H1 (cell line): ENCODE measurements around the gene ZNF211. TPM values are rescaled to one million over a fixed set of nuclear protein-coding genes. Genes with fewer than 3 reads are reported as not detected.

Experiments
- ATF2 ChIP-seq: IDR thresholded peaks from 2 replicates; pipeline ENCODE4 v1.6.1; 2012; ENCODE audit warnings: low read length, inconsistent platforms
- ATF3 ChIP-seq: IDR thresholded peaks from 2 replicates; pipeline ENCODE4 v1.6.1; 2011; ENCODE audit warnings: low read depth, mild to moderate bottlenecking, low read length; ENCODE audit not compliant: insufficient read depth
- EZH2 ChIP-seq: fragments of 200-600 bp; sonication (generic); IDR thresholded peaks from 2 replicates; pipeline ENCODE4 v1.7.1; 2012; ENCODE audit warnings: low read depth, mild to moderate bottlenecking, moderate library complexity, low read length, inconsistent platforms; ENCODE audit not compliant: severe bottlenecking
- HDAC6 ChIP-seq: IDR thresholded peaks from one replicate; pipeline ENCODE4 v1.7.1; 2012; ENCODE audit warnings: low read depth, mild to moderate bottlenecking, inconsistent platforms, low read length, moderate library complexity
- KDM4A ChIP-seq: IDR thresholded peaks from one replicate; pipeline ENCODE4 v1.7.1; 2012; ENCODE audit warnings: low read depth, mild to moderate bottlenecking, moderate library complexity, low read length, inconsistent platforms; ENCODE audit not compliant: severe bottlenecking
- RFX5 ChIP-seq: IDR thresholded peaks from 2 replicates; pipeline ENCODE4 v1.6.1; 2011; ENCODE audit warnings: low read depth, low read length, improper control_type of control experiment, borderline replicate concordance
- RNF2 ChIP-seq: fragments of 200-900, 300-1000 bp; sonication (generic); IDR thresholded peaks from 2 replicates; pipeline ENCODE4 v1.7.1; 2016; ENCODE audit warnings: borderline replicate concordance, low read depth, mild to moderate bottlenecking, antibody characterized with exemption, low read length; ENCODE audit not compliant: poor library complexity, severe bottlenecking; ENCODE audit errors: missing control alignments
- SP2 ChIP-seq: IDR thresholded peaks from 2 replicates; pipeline ENCODE4 v1.6.1; 2012; ENCODE audit warnings: mild to moderate bottlenecking, low read length, inconsistent platforms
- TAF1 ChIP-seq: IDR thresholded peaks from 2 replicates; pipeline ENCODE4 v1.6.1; 2011; ENCODE audit warnings: mild to moderate bottlenecking, low read depth, low read length
- TAF7 ChIP-seq: optimal IDR thresholded peaks from 2 replicates; pipeline ENCODE3; 2011; ENCODE audit warnings: low read depth, mild to moderate bottlenecking, inconsistent platforms, low read length, moderate library complexity, borderline replicate concordance
- polyA plus RNA-seq, 7 experiments: library from polyadenylated mRNA; depleted of rRNA in 3 of 7; stranded (reverse) in 5 of 7; unstranded in 2 of 7; fragments of >200 nt in 5 of 7; fragments of 200-250 nt in 2 of 7; gene quantifications; 1 replicate in 5 of 7; 2 replicates in 1 of 7; 4 replicates in 1 of 7; pipeline versions ENCODE4 v1.2.1 to v1.2.3, GENCODE V29; 2011 to 2013; ENCODE audit warnings: missing spikeins in 2 of 7, mixed read lengths in 2 of 7
- total RNA-seq: library from RNA; stranded (reverse); fragmentation: NEBNext Ultra II Directional; extraction: Animal tissue kit (Norgen Biotek cat#: 25700); gene quantifications from 2 replicates; pipeline ENCODE4 v1.2.1, GENCODE V29; 2021

The ZNF211 gene
- total and polyA plus RNA-seq, 2 of the 8 experiments (the other 6 are each of a cell fraction or from before 2014, with no cell fraction given) = 7.5 to 15.7 TPM

- TF ChIP-seq ATF2 = no peak
- no peak for TF ChIP-seq TAF7
- TF ChIP-seq RNF2 = no peak
- no peak for TF ChIP-seq EZH2
- TF ChIP-seq TAF1 = peak; percentile 26; the same call in 1 of the 2 replicates
- no peak for TF ChIP-seq ATF3
- TF ChIP-seq RFX5 = no peak
- no peak for TF ChIP-seq HDAC6
- TF ChIP-seq KDM4A = peak; percentile 97
- no peak; the same call in 1 of the 2 replicates for TF ChIP-seq SP2
Measured at GRCh38 chr19:57599761-57600383, 33.1 kb upstream of the ZNF211 start, which contains the start of gene ZNF530 (continued).
